ENCODE data around the gene CCL26.

The CCL26 gene

GRCh38 chr7:75735581-75736350, 36.2 kb downstream of the CCL26 start:
- no peak for TF ChIP-seq CTCF (IDR thresholded peaks at IDR 0.05; ENCODE audit: control insufficient read depth, insufficient read depth, low read depth, low read length, missing control alignments)
- no peak overlapping the region for H3K4me3 ChIP-seq (ENCODE audit: control insufficient read depth, low read depth, low read length)
- DNase-seq (ENCODE audit: low read depth), result no peak

DNA sequence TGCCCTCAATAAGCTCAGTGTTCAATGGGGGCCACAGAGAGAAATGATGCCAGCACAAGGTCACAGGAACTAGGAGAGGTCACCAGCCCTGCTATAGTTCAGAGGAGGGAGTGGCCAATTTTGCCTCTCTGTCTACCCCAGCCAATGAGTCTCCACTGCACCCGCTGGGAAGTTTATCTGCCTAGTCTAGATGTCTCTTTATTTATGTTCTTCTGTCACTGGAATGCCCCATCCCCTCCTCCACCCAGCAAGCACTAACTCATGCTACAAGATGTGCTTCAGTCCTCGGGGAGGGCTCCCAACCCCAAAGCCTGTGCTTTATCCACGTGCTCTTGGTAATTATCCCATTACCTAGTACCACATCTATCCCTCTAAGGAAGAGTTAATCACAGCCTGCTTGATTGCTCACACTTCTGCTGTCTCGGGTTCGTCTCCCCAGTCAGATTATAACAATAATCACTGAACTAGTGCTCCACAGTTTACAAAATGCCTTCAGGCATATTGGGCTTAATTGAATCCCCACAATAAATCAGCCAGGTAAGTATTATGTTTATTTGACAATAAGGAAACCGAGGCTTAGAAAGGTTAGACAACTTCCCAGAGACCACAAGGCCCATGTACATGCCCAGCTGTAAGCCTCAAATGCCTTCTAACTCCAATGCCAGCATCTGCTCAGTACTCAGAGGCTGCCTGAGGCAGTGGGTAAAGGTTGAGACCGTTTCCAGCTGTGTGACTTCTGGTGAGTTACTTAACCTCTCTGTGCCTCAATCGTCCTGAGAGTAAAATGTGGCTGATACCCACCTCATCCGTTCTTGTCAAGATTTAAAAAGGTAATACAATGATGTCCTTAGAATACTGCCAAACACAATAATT, 37.2 kb downstream of the CCL26 start:
- no peak for DNase-seq (ENCODE audit: low read depth)
- no peak for TF ChIP-seq CTCF (IDR thresholded peaks at IDR 0.05; ENCODE audit: control insufficient read depth, insufficient read depth, low read depth, low read length, missing control alignments)
- no peak overlapping the region for H3K4me3 ChIP-seq (ENCODE audit: control insufficient read depth, low read depth, low read length)

DNA sequence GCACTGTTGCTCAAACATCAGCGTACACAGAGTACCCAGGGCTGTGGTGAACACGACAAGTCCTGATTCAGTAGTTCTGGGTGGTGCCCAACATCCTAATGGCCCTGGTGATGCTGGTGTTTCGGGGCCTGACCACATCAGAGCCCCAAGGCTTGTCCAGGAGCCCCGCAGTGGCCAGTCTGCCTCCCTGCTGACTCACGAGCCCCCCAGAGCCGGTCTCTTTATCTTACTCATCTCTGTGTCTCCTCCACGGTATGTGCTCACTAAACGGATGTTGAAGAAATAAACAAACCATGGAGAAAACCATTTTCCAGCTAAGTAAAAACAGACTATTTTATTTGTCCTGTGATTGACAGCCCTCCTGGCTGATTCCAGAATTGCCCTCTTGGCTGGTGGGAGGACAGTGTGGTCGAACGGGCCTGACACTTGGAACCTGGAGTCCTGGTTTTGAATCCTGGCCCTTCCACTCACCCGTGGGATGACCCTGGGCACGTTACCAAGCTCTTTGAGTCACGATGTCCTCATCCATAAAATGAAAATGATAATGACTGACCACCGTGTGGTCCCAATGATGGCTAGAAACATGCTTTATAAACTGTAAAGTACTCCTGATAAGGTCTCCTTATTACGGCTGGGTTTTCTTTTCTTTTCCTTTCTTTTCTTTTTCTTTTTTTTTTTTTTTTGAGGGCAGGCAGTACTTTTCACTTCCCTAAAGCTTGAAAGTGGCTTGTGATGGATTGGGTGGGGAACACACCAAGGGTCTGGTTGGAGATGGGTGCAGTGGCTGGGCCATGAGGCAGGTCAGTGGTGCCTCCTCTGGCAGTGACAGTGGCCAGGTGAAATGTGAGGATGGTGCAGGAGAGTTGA, 39.0 kb downstream of the CCL26 start:
- peak; percentile 3 for TF ChIP-seq CTCF (IDR thresholded peaks at IDR 0.05; ENCODE audit: control insufficient read depth, insufficient read depth, low read depth, low read length, missing control alignments)
- H3K4me3 ChIP-seq (ENCODE audit: control insufficient read depth, low read depth, low read length), result no peak overlapping the region; the same call in 1 of the 2 replicates
- peak; percentile 68 for DNase-seq (ENCODE audit: low read depth)

- no peak for TF ChIP-seq CTCF (IDR thresholded peaks at IDR 0.05; ENCODE audit: control insufficient read depth, insufficient read depth, low read depth, low read length, missing control alignments)
- H3K4me3 ChIP-seq (ENCODE audit: control insufficient read depth, low read depth, low read length), result no peak overlapping the region
- no peak for DNase-seq (ENCODE audit: low read depth)
These were observed 39.9 kb downstream of the CCL26 start for GRCh38 chr7:75732016-75732521.

DNA sequence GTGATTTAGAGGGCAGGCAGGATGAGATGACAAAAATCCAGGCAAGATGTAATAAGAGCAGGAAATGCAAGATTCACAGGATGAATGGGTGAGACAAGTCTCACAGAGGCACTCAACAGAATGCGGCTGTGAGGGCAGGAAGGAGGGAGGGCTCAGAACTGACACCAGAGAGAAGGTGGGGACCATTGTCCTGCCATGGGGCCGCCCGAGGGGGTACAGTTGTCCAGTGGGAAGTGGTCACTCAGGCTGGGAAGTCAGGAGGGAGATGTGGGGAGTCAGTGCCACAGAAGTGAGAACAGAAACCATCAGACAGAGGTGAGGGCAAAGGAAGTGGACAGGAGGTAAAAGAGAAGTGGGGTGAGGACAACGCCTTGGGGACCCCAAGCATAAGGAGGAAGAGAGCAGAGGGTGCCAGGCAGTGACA, 42.1 kb downstream of the CCL26 start:
- H3K4me3 ChIP-seq (ENCODE audit: control insufficient read depth, low read depth, low read length), result no peak overlapping the region
- TF ChIP-seq CTCF (IDR thresholded peaks at IDR 0.05; ENCODE audit: control insufficient read depth, insufficient read depth, low read depth, low read length, missing control alignments), result no peak
- no peak for DNase-seq (ENCODE audit: low read depth)

Measured in AG09309 (cell line).